Activated CD8-positive, alpha-beta memory T cell treated with anti-CD3 and anti-CD28 coated beads, Interleukin-2, amount 50 U/mL, for 24 hours (primary cell): ENCODE data around the gene IRF2BP1.
"Not testable (repeated sequence)": the region's sequence is repeated elsewhere in the genome, so short reads cannot be mapped to it uniquely, and the experiment has no call there.

ENCODE experiments used
- DNase-seq: peaks from one replicate; pipeline ENCODE4 v3.0.0-alpha.2; 2020; ENCODE audit errors: extremely low read depth

The IRF2BP1 gene

GRCh38 chr19:45881082-45881908 lies 4.6 kb downstream of the IRF2BP1 start:
- no peak for DNase-seq

- DNase-seq: no peak
Measured at GRCh38 chr19:45879971-45880370, 6.0 kb downstream of the IRF2BP1 start.

GRCh38 chr19:45879055-45879454 lies 6.9 kb downstream of the IRF2BP1 start:
- DNase-seq: no peak

- DNase-seq: no peak
Measured at GRCh38 chr19:45878043-45878794, 7.7 kb downstream of the IRF2BP1 start.

- DNase-seq: no peak
Measured at GRCh38 chr19:45876411-45877197, 9.3 kb downstream of the IRF2BP1 start.

- no peak for DNase-seq
Measured at GRCh38 chr19:45876161-45876410, 9.9 kb downstream of the IRF2BP1 start.

- no peak for DNase-seq
Measured at GRCh38 chr19:45874620-45874966, 11.3 kb downstream of the IRF2BP1 start.

GRCh38 chr19:45873219-45873772 lies 12.6 kb downstream of the IRF2BP1 start:
- no peak for DNase-seq

GRCh38 chr19:45872095-45872919 lies 13.6 kb downstream of the IRF2BP1 start:
- DNase-seq: no peak

- DNase-seq: no peak
Measured at GRCh38 chr19:45870798-45871197, 15.1 kb downstream of the IRF2BP1 start.

- DNase-seq: not testable (repeated sequence)
Measured at GRCh38 chr19:45867241-45867640, 18.7 kb downstream of the IRF2BP1 start.

GRCh38 chr19:45866400-45867176 lies 19.4 kb downstream of the IRF2BP1 start:
- no peak for DNase-seq

GRCh38 chr19:45865269-45865948 lies 20.5 kb downstream of the IRF2BP1 start:
- no peak for DNase-seq

- DNase-seq: no peak
Measured at GRCh38 chr19:45864629-45865082, 21.3 kb downstream of the IRF2BP1 start.

GRCh38 chr19:45863840-45864628 lies 21.9 kb downstream of the IRF2BP1 start, which contains the start of gene FOXA3:
Gene FOXA3 (plus strand): TSS chr19:45864326. CDS start chr19:45864457, 131 bp downstream.
- DNase-seq: no peak

GRCh38 chr19:45863335-45863839 lies 22.6 kb downstream of the IRF2BP1 start:
- DNase-seq: no peak

GRCh38 chr19:45862564-45863334 lies 23.2 kb downstream of the IRF2BP1 start, which contains the start of gene SYMPK:
Gene SYMPK (minus strand): TSS chr19:45863147. CDS start chr19:45854495, 8,652 bp downstream.
- peak; percentile 94 for DNase-seq

GRCh38 chr19:45862271-45862563 lies 23.7 kb downstream of the IRF2BP1 start:
- DNase-seq: no peak
